Measurements from ENCODE around the gene IFNG.
"Not testable (repeated sequence)": the region's sequence is repeated elsewhere in the genome, so short reads cannot be mapped to it uniquely, and the experiment has no call there.

IFNG gene

GRCh38 chr12:68178184-68178583 lies 18.6 kb upstream of the IFNG start:
- H3K9ac ChIP-seq (ENCODE audit: low read length): no peak overlapping the region
- no peak overlapping the region for H3K4me2 ChIP-seq (ENCODE audit: low read length)
- H3K9me3 ChIP-seq (ENCODE audit: low read length): no peaks in the 10 kb centered on the region
- H4K20me1 ChIP-seq (ENCODE audit: insufficient read depth, low read length): no peaks in the 10 kb centered on the region
- no peak overlapping the region for H2AFZ ChIP-seq (ENCODE audit: low read length)
- no peaks in the 10 kb centered on the region for H3K36me3 ChIP-seq (ENCODE audit: insufficient read depth, low read length)
- no peaks in the 10 kb centered on the region for H3K9me2 ChIP-seq (ENCODE audit: low read depth, low read length)
- H3K27me3 ChIP-seq (ENCODE audit: insufficient read depth, low read length): no peaks in the 10 kb centered on the region
- no peak overlapping the region for H3K4me3 ChIP-seq (ENCODE audit: low read depth, low read length, poor library complexity, severe bottlenecking)
- H3F3A ChIP-seq (ENCODE audit: insufficient read depth, low read length): no peaks in the 10 kb centered on the region
- no peaks in the 10 kb centered on the region for H3K79me2 ChIP-seq (ENCODE audit: insufficient read depth, low read length)
- H3K4me1 ChIP-seq (ENCODE audit: insufficient read depth, low read length, severe bottlenecking): peaks cover 15% of the 10 kb centered on the region
- no peak overlapping the region for H3K27ac ChIP-seq (ENCODE audit: low read depth, low read length, poor library complexity, severe bottlenecking)
- no peak for TF ChIP-seq EZH2 (IDR thresholded peaks at IDR 0.05; ENCODE audit: borderline replicate concordance, low read length)

- Histone ChIP-seq H3K9ac (ENCODE audit: low read length) (no peak overlapping the region), H3K79me2 (ENCODE audit: insufficient read depth, low read length) (no peaks in the 10 kb centered on the region), H3K9me3 (ENCODE audit: low read length) (no peaks in the 10 kb centered on the region), H3K9me2 (ENCODE audit: low read depth, low read length) (no peaks in the 10 kb centered on the region), H3K4me3 (ENCODE audit: low read depth, low read length, poor library complexity, severe bottlenecking) (no peak overlapping the region), H3F3A (ENCODE audit: insufficient read depth, low read length) (no peaks in the 10 kb centered on the region), H3K27me3 (ENCODE audit: insufficient read depth, low read length) (no peaks in the 10 kb centered on the region), H3K27ac (ENCODE audit: low read depth, low read length, poor library complexity, severe bottlenecking) (no peak overlapping the region), H3K4me2 (ENCODE audit: low read length) (no peak overlapping the region), H2AFZ (ENCODE audit: low read length) (no peak overlapping the region), H3K4me1 (ENCODE audit: insufficient read depth, low read length, severe bottlenecking) (peaks cover 15% of the 10 kb centered on the region), H4K20me1 (ENCODE audit: insufficient read depth, low read length) (no peaks in the 10 kb centered on the region), H3K36me3 (ENCODE audit: insufficient read depth, low read length) (no peaks in the 10 kb centered on the region)
- TF ChIP-seq EZH2 (IDR thresholded peaks at IDR 0.05; ENCODE audit: borderline replicate concordance, low read length) (no peak), CTCF (IDR thresholded peaks at IDR 0.05; ENCODE audit: low read length) (no peak)
Observed at GRCh38 chr12:68177562-68177961, 18.0 kb upstream of the IFNG start.

GRCh38 chr12:68176257-68176656 lies 16.7 kb upstream of the IFNG start:
- H3F3A ChIP-seq (ENCODE audit: insufficient read depth, low read length): no peaks in the 10 kb centered on the region
- H3K9ac ChIP-seq (ENCODE audit: low read length): no peak overlapping the region
- H3K9me2 ChIP-seq (ENCODE audit: low read depth, low read length): no peaks in the 10 kb centered on the region
- H3K27ac ChIP-seq (ENCODE audit: low read depth, low read length, poor library complexity, severe bottlenecking): no peak overlapping the region
- TF ChIP-seq EZH2 (IDR thresholded peaks at IDR 0.05; ENCODE audit: borderline replicate concordance, low read length) (no peak), CTCF (IDR thresholded peaks at IDR 0.05; ENCODE audit: low read length) (no peak)
- H3K9me3 ChIP-seq (ENCODE audit: low read length): no peaks in the 10 kb centered on the region
- H4K20me1 ChIP-seq (ENCODE audit: insufficient read depth, low read length): no peaks in the 10 kb centered on the region
- H3K4me3 ChIP-seq (ENCODE audit: low read depth, low read length, poor library complexity, severe bottlenecking): no peak overlapping the region
- no peaks in the 10 kb centered on the region for H3K79me2 ChIP-seq (ENCODE audit: insufficient read depth, low read length)
- H3K27me3 ChIP-seq (ENCODE audit: insufficient read depth, low read length): no peaks in the 10 kb centered on the region
- no peak overlapping the region for H3K4me2 ChIP-seq (ENCODE audit: low read length)
- H3K36me3 ChIP-seq (ENCODE audit: insufficient read depth, low read length): no peaks in the 10 kb centered on the region
- H2AFZ ChIP-seq (ENCODE audit: low read length): no peak overlapping the region
- peaks cover 15% of the 10 kb centered on the region for H3K4me1 ChIP-seq (ENCODE audit: insufficient read depth, low read length, severe bottlenecking)

- Histone ChIP-seq H3K4me2 (ENCODE audit: low read length) (no peak overlapping the region), H3K4me3 (ENCODE audit: low read depth, low read length, poor library complexity, severe bottlenecking) (no peak overlapping the region), H3K9me3 (ENCODE audit: low read length) (no peaks in the 10 kb centered on the region), H3K36me3 (ENCODE audit: insufficient read depth, low read length) (no peaks in the 10 kb centered on the region), H3K79me2 (ENCODE audit: insufficient read depth, low read length) (no peaks in the 10 kb centered on the region), H3K9ac (ENCODE audit: low read length) (no peak overlapping the region), H4K20me1 (ENCODE audit: insufficient read depth, low read length) (no peaks in the 10 kb centered on the region), H2AFZ (ENCODE audit: low read length) (no peak overlapping the region), H3K4me1 (ENCODE audit: insufficient read depth, low read length, severe bottlenecking) (peaks cover 9% of the 10 kb centered on the region), H3K27me3 (ENCODE audit: insufficient read depth, low read length) (no peaks in the 10 kb centered on the region), H3F3A (ENCODE audit: insufficient read depth, low read length) (no peaks in the 10 kb centered on the region), H3K9me2 (ENCODE audit: low read depth, low read length) (no peaks in the 10 kb centered on the region), H3K27ac (ENCODE audit: low read depth, low read length, poor library complexity, severe bottlenecking) (no peak overlapping the region)
- TF ChIP-seq CTCF (IDR thresholded peaks at IDR 0.05; ENCODE audit: low read length): no peak
- no peak for TF ChIP-seq EZH2 (IDR thresholded peaks at IDR 0.05; ENCODE audit: borderline replicate concordance, low read length)
Observed at GRCh38 chr12:68175557-68176061, 16.1 kb upstream of the IFNG start.

GRCh38 chr12:68174761-68175160 lies 15.2 kb upstream of the IFNG start:
- not testable (repeated sequence) for H3K27me3 ChIP-seq (ENCODE audit: insufficient read depth, low read length); H3K27ac ChIP-seq (ENCODE audit: low read depth, low read length, poor library complexity, severe bottlenecking); H3K4me2 ChIP-seq (ENCODE audit: low read length); H4K20me1 ChIP-seq (ENCODE audit: insufficient read depth, low read length); H3F3A ChIP-seq (ENCODE audit: insufficient read depth, low read length); H3K9ac ChIP-seq (ENCODE audit: low read length); H3K9me3 ChIP-seq (ENCODE audit: low read length); H3K4me1 ChIP-seq (ENCODE audit: insufficient read depth, low read length, severe bottlenecking); H3K4me3 ChIP-seq (ENCODE audit: low read depth, low read length, poor library complexity, severe bottlenecking); H2AFZ ChIP-seq (ENCODE audit: low read length); H3K79me2 ChIP-seq (ENCODE audit: insufficient read depth, low read length); H3K36me3 ChIP-seq (ENCODE audit: insufficient read depth, low read length); H3K9me2 ChIP-seq (ENCODE audit: low read depth, low read length)
